Cardiac fibroblast (primary cell): ENCODE measurements around the gene SMAD9.

Experiments used
- DNase-seq, 2 donors: peaks; one replicate each; pipeline versions ENCODE4 v3.0.0 to v3.0.0-alpha.2; 2010; ENCODE audit warnings: low read depth in 2 of 2
- H3K4me3 ChIP-seq, 2 donors: replicated peaks in 1 of 2; 1 replicate in 1 of 2; 2 replicates in 1 of 2; pipeline ENCODE4 v1.5.1; 2011; ENCODE audit warnings: low read depth in 2 of 2, low read length in 2 of 2, mild to moderate bottlenecking in 2 of 2, moderate library complexity in 1 of 2
- CTCF ChIP-seq: IDR thresholded peaks from one replicate; pipeline ENCODE4 v1.5.1; 2011; ENCODE audit warnings: low read depth, mild to moderate bottlenecking, low read length, inconsistent platforms

SMAD9 gene

GRCh38 chr13:36913463-36913862 is 6.6 kb downstream of the SMAD9 start:
- H3K4me3 ChIP-seq: no peak overlapping the region
- no peak for TF ChIP-seq CTCF
- DNase-seq: no peak

GRCh38 chr13:36912973-36913372 is 7.1 kb downstream of the SMAD9 start:
- peak in 1 of 2 donors; percentile 8 for DNase-seq
- TF ChIP-seq CTCF: no peak
- no peak overlapping the region for H3K4me3 ChIP-seq

GRCh38 chr13:36912369-36912768 is 7.7 kb downstream of the SMAD9 start:
- no peak for TF ChIP-seq CTCF
- no peak overlapping the region for H3K4me3 ChIP-seq

GRCh38 chr13:36910545-36910944 is 9.5 kb downstream of the SMAD9 start:
- H3K4me3 ChIP-seq: no peak overlapping the region
- no peak for TF ChIP-seq CTCF
- no peak for DNase-seq

More at GRCh38 chr13:36912369-36912768, 7.7 kb downstream of the SMAD9 start:
- no peak for DNase-seq

GRCh38 chr13:36907821-36908220 is 12.2 kb downstream of the SMAD9 start:
- DNase-seq: no peak
- TF ChIP-seq CTCF: no peak
- no peak overlapping the region for H3K4me3 ChIP-seq

GRCh38 chr13:36907266-36907665 is 12.8 kb downstream of the SMAD9 start:
- no peak for DNase-seq
- TF ChIP-seq CTCF: no peak
- no peak overlapping the region for H3K4me3 ChIP-seq

- no peak for TF ChIP-seq CTCF
- H3K4me3 ChIP-seq: no peak overlapping the region
- no peak for DNase-seq
Observed at GRCh38 chr13:36905944-36906343, 14.1 kb downstream of the SMAD9 start.
